H1 (cell line): Measurements from ENCODE around the gene MFAP3.

Source experiments
- GTF2F1 ChIP-seq: IDR thresholded peaks from 2 replicates; pipeline ENCODE4 v1.6.1; 2012; ENCODE audit warnings: low read depth, low read length, improper control_type of control experiment, borderline replicate concordance
- KDM1A ChIP-seq: fragments of 200-600, 300-600 bp; sonication (generic); IDR thresholded peaks from 2 replicates; pipeline ENCODE4 v1.7.1; 2016; ENCODE audit warnings: mild to moderate bottlenecking, low read length, borderline replicate concordance
- TAF1 ChIP-seq: IDR thresholded peaks from 2 replicates; pipeline ENCODE4 v1.6.1; 2011; ENCODE audit warnings: mild to moderate bottlenecking, low read depth, low read length
- TF ChIP-seq, protein P1 (sequence below), 3 experiments: IDR thresholded peaks; 1 replicate in 2 of 3; 2 replicates in 1 of 3; pipeline versions ENCODE4 v1.5.1 to v1.6.1; 2011; ENCODE audit warnings: low read length in 3 of 3, mild to moderate bottlenecking in 3 of 3, inconsistent platforms in 2 of 3, low read depth in 1 of 3, moderate library complexity in 1 of 3; ENCODE audit not compliant: insufficient read depth in 1 of 3; ENCODE audit errors: control extremely low read depth in 1 of 3
- TF ChIP-seq, protein P2 (sequence below): IDR thresholded peaks from 2 replicates; pipeline ENCODE4 v1.6.1; 2011; ENCODE audit warnings: low read depth, mild to moderate bottlenecking, low read length; ENCODE audit not compliant: insufficient read depth
- TF ChIP-seq, protein P3 (sequence below): fragments of 300-600 bp; sonication (generic); IDR thresholded peaks from 2 replicates; pipeline ENCODE4 v1.7.1; 2012; ENCODE audit warnings: low read length, moderate library complexity, mild to moderate bottlenecking, inconsistent platforms; ENCODE audit not compliant: insufficient replicate concordance

DNA sequence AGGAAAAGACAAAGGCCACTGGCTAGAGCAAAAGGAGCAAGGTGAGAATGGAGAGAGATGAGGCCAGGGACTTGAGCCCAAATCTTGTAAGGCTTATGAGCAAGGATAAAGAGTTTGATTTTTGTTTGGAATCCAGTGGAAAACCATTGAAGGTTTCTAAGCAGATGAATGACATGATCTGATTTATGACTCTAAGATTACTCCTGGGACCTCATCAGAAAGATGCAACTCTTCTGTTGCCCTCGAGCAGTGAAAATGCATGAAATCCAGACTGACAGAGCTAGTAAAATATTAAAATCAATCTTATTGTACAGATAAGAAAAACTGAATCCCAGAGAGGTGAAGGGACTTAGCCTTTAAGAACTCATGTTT, 677 bp downstream of the MFAP3 start:
- TF ChIP-seq, protein P1, sequence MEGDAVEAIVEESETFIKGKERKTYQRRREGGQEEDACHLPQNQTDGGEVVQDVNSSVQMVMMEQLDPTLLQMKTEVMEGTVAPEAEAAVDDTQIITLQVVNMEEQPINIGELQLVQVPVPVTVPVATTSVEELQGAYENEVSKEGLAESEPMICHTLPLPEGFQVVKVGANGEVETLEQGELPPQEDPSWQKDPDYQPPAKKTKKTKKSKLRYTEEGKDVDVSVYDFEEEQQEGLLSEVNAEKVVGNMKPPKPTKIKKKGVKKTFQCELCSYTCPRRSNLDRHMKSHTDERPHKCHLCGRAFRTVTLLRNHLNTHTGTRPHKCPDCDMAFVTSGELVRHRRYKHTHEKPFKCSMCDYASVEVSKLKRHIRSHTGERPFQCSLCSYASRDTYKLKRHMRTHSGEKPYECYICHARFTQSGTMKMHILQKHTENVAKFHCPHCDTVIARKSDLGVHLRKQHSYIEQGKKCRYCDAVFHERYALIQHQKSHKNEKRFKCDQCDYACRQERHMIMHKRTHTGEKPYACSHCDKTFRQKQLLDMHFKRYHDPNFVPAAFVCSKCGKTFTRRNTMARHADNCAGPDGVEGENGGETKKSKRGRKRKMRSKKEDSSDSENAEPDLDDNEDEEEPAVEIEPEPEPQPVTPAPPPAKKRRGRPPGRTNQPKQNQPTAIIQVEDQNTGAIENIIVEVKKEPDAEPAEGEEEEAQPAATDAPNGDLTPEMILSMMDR (IDR thresholded peaks at IDR 0.05; ENCODE audit: control extremely low read depth in 1 of 3, insufficient read depth in 1 of 3, low read depth in 1 of 3, low read length in 3 of 3) = no peak
- TF ChIP-seq, protein P2, sequence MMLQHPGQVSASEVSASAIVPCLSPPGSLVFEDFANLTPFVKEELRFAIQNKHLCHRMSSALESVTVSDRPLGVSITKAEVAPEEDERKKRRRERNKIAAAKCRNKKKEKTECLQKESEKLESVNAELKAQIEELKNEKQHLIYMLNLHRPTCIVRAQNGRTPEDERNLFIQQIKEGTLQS = no peak
- TF ChIP-seq, protein P3, sequence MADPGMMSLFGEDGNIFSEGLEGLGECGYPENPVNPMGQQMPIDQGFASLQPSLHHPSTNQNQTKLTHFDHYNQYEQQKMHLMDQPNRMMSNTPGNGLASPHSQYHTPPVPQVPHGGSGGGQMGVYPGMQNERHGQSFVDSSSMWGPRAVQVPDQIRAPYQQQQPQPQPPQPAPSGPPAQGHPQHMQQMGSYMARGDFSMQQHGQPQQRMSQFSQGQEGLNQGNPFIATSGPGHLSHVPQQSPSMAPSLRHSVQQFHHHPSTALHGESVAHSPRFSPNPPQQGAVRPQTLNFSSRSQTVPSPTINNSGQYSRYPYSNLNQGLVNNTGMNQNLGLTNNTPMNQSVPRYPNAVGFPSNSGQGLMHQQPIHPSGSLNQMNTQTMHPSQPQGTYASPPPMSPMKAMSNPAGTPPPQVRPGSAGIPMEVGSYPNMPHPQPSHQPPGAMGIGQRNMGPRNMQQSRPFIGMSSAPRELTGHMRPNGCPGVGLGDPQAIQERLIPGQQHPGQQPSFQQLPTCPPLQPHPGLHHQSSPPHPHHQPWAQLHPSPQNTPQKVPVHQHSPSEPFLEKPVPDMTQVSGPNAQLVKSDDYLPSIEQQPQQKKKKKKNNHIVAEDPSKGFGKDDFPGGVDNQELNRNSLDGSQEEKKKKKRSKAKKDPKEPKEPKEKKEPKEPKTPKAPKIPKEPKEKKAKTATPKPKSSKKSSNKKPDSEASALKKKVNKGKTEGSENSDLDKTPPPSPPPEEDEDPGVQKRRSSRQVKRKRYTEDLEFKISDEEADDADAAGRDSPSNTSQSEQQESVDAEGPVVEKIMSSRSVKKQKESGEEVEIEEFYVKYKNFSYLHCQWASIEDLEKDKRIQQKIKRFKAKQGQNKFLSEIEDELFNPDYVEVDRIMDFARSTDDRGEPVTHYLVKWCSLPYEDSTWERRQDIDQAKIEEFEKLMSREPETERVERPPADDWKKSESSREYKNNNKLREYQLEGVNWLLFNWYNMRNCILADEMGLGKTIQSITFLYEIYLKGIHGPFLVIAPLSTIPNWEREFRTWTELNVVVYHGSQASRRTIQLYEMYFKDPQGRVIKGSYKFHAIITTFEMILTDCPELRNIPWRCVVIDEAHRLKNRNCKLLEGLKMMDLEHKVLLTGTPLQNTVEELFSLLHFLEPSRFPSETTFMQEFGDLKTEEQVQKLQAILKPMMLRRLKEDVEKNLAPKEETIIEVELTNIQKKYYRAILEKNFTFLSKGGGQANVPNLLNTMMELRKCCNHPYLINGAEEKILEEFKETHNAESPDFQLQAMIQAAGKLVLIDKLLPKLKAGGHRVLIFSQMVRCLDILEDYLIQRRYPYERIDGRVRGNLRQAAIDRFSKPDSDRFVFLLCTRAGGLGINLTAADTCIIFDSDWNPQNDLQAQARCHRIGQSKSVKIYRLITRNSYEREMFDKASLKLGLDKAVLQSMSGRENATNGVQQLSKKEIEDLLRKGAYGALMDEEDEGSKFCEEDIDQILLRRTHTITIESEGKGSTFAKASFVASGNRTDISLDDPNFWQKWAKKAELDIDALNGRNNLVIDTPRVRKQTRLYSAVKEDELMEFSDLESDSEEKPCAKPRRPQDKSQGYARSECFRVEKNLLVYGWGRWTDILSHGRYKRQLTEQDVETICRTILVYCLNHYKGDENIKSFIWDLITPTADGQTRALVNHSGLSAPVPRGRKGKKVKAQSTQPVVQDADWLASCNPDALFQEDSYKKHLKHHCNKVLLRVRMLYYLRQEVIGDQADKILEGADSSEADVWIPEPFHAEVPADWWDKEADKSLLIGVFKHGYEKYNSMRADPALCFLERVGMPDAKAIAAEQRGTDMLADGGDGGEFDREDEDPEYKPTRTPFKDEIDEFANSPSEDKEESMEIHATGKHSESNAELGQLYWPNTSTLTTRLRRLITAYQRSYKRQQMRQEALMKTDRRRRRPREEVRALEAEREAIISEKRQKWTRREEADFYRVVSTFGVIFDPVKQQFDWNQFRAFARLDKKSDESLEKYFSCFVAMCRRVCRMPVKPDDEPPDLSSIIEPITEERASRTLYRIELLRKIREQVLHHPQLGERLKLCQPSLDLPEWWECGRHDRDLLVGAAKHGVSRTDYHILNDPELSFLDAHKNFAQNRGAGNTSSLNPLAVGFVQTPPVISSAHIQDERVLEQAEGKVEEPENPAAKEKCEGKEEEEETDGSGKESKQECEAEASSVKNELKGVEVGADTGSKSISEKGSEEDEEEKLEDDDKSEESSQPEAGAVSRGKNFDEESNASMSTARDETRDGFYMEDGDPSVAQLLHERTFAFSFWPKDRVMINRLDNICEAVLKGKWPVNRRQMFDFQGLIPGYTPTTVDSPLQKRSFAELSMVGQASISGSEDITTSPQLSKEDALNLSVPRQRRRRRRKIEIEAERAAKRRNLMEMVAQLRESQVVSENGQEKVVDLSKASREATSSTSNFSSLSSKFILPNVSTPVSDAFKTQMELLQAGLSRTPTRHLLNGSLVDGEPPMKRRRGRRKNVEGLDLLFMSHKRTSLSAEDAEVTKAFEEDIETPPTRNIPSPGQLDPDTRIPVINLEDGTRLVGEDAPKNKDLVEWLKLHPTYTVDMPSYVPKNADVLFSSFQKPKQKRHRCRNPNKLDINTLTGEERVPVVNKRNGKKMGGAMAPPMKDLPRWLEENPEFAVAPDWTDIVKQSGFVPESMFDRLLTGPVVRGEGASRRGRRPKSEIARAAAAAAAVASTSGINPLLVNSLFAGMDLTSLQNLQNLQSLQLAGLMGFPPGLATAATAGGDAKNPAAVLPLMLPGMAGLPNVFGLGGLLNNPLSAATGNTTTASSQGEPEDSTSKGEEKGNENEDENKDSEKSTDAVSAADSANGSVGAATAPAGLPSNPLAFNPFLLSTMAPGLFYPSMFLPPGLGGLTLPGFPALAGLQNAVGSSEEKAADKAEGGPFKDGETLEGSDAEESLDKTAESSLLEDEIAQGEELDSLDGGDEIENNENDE = no peak
- TF ChIP-seq GTF2F1 = no peak
- no peak for TF ChIP-seq TAF1
- no peak for TF ChIP-seq KDM1A
